Neural crest cell (in vitro differentiated cells): ENCODE measurements around the gene FOXP1. TPM values are rescaled to one million over a fixed set of nuclear protein-coding genes. Genes with fewer than 3 reads are reported as not detected.

Source experiments
- DNase-seq: peaks from one replicate; pipeline ENCODE4 v3.0.0; 2021; ENCODE audit warnings: low read depth, mixed read lengths, low spot score
- H3K27ac Mint-ChIP-seq: one replicate; pipeline ENCODE4 v1.8.0; 2021; ENCODE audit warnings: mild to moderate bottlenecking, mixed read lengths; ENCODE audit not compliant: unreplicated experiment
- H3K27me3 Mint-ChIP-seq: 2 replicates; pipeline ENCODE4 v1.8.0; 2021; ENCODE audit warnings: low read depth, mild to moderate bottlenecking, mixed read lengths
- H3K36me3 Mint-ChIP-seq: 2 replicates; pipeline ENCODE4 v1.8.0; 2021; ENCODE audit warnings: low read depth, mild to moderate bottlenecking, mixed read lengths
- H3K4me1 Mint-ChIP-seq: 2 replicates; pipeline ENCODE4 v1.8.0; 2021; ENCODE audit warnings: mixed read lengths
- H3K4me3 Mint-ChIP-seq: one replicate; pipeline ENCODE4 v1.8.0; 2021; ENCODE audit warnings: mild to moderate bottlenecking, mixed read lengths
- H3K9me3 Mint-ChIP-seq: 2 replicates; pipeline ENCODE4 v1.8.0; 2021; ENCODE audit warnings: mixed read lengths
- total RNA-seq: library from RNA; stranded (reverse); gene quantifications from 2 replicates; pipeline ENCODE4 v1.2.1, GENCODE V29; 2021
- TF ChIP-seq, protein P1 (sequence below): fragments of 200-600 bp; sonication (generic); conservative IDR thresholded peaks from 2 replicates; pipeline ENCODE4 v1.5.0; 2021; ENCODE audit warnings: antibody characterized with exemption, mild to moderate bottlenecking

The FOXP1 gene
- total RNA-seq, 1 donor from 2014 or later = 22.8 TPM

DNA sequence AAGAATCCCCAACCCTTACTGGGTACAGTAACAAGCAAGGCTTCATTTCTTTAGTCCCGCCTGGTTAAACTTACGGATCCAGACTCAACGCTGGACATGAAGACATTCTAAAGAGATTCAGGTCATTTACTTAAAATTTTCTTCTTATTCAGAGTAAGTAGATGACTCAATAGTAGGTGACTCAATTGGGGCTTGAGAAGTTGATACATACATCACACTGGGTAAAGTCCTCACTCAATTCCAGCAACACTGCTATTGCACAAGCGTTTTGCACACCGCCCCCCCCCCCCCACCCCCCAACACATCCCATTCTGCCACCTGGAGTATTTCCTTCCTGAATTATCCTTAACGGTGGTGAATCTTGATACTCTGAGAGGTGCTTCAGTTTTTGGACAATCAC, 610.0 kb downstream of the FOXP1 start:
- H3K27me3 Mint-ChIP-seq = no peaks in the 10 kb centered on the region
- H3K27ac Mint-ChIP-seq = no peak overlapping the region
- no peak for DNase-seq
- TF ChIP-seq, protein P1, sequence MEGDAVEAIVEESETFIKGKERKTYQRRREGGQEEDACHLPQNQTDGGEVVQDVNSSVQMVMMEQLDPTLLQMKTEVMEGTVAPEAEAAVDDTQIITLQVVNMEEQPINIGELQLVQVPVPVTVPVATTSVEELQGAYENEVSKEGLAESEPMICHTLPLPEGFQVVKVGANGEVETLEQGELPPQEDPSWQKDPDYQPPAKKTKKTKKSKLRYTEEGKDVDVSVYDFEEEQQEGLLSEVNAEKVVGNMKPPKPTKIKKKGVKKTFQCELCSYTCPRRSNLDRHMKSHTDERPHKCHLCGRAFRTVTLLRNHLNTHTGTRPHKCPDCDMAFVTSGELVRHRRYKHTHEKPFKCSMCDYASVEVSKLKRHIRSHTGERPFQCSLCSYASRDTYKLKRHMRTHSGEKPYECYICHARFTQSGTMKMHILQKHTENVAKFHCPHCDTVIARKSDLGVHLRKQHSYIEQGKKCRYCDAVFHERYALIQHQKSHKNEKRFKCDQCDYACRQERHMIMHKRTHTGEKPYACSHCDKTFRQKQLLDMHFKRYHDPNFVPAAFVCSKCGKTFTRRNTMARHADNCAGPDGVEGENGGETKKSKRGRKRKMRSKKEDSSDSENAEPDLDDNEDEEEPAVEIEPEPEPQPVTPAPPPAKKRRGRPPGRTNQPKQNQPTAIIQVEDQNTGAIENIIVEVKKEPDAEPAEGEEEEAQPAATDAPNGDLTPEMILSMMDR = no peak
- H3K4me1 Mint-ChIP-seq = peaks cover 14% of the 10 kb centered on the region
- peaks cover 30% of the 10 kb centered on the region for H3K36me3 Mint-ChIP-seq
- H3K4me3 Mint-ChIP-seq = no peak overlapping the region
- no peaks in the 10 kb centered on the region for H3K9me3 Mint-ChIP-seq

DNA sequence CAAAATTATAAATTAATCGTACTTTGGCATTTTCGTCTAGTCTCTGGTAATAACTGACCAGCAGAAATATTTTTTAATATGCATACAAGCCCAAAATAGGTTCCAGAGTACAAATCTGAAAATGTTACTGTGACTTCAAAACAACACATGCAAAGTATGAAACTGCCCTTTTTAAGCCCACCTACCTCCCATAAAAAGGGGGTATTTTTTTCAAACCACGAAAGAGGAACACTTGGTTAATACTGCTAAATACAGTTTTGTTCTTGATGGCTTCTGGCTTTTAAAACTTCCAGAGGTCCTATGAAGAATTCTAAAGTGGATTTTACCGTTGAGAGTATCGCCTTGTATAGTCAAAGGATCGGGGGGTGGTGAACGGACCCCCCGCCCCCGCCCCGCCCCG, 610.7 kb downstream of the FOXP1 start:
- H3K4me3 Mint-ChIP-seq = no peak overlapping the region
- peaks cover 29% of the 10 kb centered on the region for H3K36me3 Mint-ChIP-seq
- H3K27me3 Mint-ChIP-seq = no peaks in the 10 kb centered on the region
- DNase-seq = no peak
- no peak overlapping the region for H3K27ac Mint-ChIP-seq
- TF ChIP-seq, protein P1 = no peak
- H3K9me3 Mint-ChIP-seq = no peaks in the 10 kb centered on the region
- peaks cover 14% of the 10 kb centered on the region for H3K4me1 Mint-ChIP-seq

DNA sequence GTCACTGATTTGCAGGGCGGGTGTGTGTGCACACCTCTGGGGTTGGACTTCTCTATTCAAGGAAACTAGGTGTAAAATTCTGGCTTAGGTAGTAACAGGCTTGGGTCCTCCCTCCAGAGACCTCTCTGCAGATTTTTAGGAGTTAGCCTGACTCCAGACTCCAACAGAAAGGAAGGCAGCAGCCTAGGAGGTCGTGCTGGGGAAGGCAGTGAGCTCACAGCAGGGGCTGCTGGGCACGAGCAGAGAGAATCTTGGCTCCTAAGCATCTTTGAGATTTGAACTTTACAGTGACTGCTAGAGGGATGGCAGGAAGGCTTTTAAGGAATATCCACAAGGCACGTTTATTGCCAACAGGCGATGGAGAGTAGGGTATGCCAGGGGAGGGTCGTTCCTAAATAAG, 612.6 kb downstream of the FOXP1 start:
- H3K4me1 Mint-ChIP-seq = peaks cover 14% of the 10 kb centered on the region
- peak overlapping the region; percentile 82 for H3K27ac Mint-ChIP-seq
- TF ChIP-seq, protein P1 = no peak
- no peak for DNase-seq
- H3K4me3 Mint-ChIP-seq = no peak overlapping the region
- H3K36me3 Mint-ChIP-seq = peaks cover 16% of the 10 kb centered on the region
- H3K27me3 Mint-ChIP-seq = no peaks in the 10 kb centered on the region
- no peaks in the 10 kb centered on the region for H3K9me3 Mint-ChIP-seq

DNA sequence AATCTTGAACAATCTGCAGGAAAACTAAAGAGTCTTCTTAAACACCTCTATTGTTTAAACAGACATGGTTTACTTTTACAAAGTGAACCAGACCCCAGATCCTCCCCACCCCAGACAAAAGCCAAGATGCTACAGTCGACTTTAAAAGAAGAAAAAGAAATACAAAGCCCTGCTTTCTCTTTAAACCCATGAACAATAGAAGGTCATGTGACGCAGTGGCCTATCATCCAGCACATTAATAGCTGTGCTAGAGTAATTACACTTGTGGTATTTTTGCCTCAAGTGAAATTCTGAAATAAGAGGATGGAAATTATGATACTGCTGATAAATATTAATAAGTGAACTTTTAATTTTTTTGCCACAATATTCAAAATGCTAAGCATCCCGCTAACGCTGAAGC, 613.4 kb downstream of the FOXP1 start:
- TF ChIP-seq, protein P1 = no peak
- Mint-ChIP-seq H3K9me3 (no peaks in the 10 kb centered on the region), H3K27ac (no peak overlapping the region), H3K27me3 (no peaks in the 10 kb centered on the region), H3K4me3 (no peak overlapping the region), H3K4me1 (peaks cover 18% of the 10 kb centered on the region), H3K36me3 (peaks cover 21% of the 10 kb centered on the region)
- no peak for DNase-seq

DNA sequence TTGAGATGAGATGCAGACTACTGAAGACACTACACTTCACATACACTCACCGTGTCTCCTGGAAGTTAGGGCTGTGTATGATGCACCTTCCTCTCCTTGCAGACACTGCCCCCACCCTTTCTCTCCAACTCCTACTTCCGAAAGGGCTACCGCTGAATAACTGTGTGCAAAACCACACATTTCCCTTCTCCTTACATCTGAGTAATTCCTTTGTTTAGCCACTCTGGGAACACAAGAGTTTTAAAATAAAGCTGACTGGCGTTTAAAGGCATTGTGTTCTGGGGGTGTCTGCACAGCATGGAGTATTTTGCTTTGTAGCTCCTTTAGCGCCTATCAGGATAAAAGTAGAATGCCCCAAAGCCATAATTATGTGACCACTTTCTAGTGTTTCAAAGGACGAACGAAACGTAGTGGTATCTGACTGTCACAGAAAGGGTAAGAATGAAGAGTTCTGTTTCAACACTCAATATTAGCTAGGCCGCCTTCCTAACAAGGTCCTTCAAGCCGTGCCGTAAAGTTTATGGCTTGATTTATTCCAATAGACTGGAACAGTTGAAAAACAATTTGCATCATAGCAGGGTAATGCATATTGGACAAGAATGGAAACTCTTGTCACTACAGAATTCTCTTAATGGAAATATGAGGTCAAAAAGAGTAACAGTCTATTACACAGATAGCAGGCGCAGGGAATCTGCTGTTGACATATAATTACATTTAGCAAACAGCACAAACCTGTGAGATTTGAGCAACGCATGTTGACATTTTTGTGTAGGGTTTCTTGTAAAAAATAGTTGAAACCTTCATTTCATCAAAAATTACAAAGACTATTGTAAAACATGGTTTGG, 619.9 kb downstream of the FOXP1 start:
- H3K27ac Mint-ChIP-seq = peak overlapping the region; percentile 78
- peaks cover 40% of the 10 kb centered on the region for H3K4me1 Mint-ChIP-seq
- no peaks in the 10 kb centered on the region for H3K27me3 Mint-ChIP-seq
- peaks cover 2% of the 10 kb centered on the region for H3K9me3 Mint-ChIP-seq
- TF ChIP-seq, protein P1 = no peak
- H3K4me3 Mint-ChIP-seq = peak overlapping the region; percentile 13
- peaks cover 20% of the 10 kb centered on the region for H3K36me3 Mint-ChIP-seq
- no peak for DNase-seq
